UCSD-AML1 (cell line): ENCODE data around the gene ARHGDIG.
"Not testable (repeated sequence)": the region's sequence is repeated elsewhere in the genome, so short reads cannot be mapped to it uniquely, and the experiment has no call there.

Source experiments
- DNase-seq: peaks from one replicate; lab custom pipeline; 2025; ENCODE audit not compliant: unreplicated experiment; lab: John Stamatoyannopoulos, UW

ARHGDIG gene

GRCh38 chr16:263182-263774, 17.1 kb upstream of the ARHGDIG start:
- DNase-seq, result no peak

- no peak for DNase-seq
These were observed 16.4 kb upstream of the ARHGDIG start for GRCh38 chr16:263944-264343.

DNA sequence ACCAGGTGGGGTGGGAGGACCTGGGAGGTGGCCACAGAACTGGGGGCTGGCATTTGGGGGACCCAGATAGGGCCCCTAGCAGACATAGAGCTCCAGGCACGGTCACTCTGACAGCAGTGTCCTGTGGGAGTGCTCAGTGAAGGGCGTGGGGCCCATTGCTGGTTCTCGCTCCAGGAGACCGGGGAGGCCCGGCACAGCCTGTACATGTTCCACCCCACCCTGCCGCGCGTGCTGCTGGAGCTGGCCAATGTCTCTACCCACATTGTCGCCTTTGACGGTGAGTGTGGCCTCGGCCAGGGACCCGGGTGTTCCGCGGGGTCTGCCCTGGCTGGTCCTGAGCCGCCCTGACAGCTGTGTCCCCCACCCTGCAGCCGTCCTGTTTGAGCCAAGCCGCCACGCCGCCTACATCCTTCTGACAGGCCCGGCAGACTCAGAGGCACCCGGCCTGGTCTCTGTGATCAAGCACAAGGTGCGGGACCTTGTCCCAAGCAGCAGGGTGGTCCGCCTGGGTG, 15.9 kb upstream of the ARHGDIG start:
- no peak for DNase-seq

GRCh38 chr16:265002-265529, 15.3 kb upstream of the ARHGDIG start:
- DNase-seq, result no peak

- no peak for DNase-seq
These were observed 14.7 kb upstream of the ARHGDIG start for GRCh38 chr16:265711-266110.

GRCh38 chr16:266258-267164, 13.9 kb upstream of the ARHGDIG start:
- DNase-seq, result no peak

- not testable (repeated sequence) for DNase-seq
These were observed 12.8 kb upstream of the ARHGDIG start for GRCh38 chr16:267562-267961.

DNA sequence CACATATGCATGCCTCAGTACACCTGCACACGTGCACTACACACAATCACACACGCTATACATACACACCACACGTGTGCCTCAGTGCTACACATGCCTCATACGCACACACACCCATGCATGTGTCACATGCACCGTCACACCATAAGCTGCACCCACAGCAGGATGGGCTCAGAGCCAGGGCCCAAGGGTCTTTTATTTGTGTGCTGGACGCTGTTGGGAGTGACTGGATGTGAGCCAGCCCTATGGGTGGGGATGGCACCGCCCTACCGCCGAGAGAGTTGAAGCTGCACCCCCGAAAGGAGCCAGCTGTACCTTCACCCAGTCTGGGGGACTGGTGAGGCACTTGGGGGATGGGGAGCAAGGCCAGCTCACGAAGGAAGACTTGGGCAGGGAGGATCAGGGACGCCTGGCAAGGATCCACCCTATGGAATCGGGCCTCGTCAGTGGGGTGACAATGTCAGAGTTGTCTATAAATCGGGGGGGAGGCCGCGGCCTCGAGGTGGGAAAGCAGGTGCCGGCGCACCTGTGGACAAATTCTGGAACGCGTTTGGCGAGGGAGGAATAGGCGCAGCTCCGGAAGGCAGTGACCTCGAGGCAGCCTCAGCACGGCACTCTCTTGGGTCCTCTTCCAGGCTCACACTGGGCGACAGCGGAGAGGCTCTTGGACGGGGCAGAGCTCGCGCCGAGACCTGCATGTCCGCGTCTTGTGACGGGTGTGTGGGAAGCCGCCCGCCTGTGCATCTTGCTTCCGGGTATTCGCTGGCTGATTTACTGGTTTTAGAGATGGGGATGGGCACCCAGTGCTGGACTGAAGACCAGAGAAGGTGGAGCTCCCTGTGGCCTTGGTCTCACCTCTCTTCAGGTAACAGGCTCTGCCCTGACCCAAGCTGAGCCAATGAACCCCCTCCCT, 12.0 kb upstream of the ARHGDIG start:
- DNase-seq, result no peak

- DNase-seq, result no peak
These were observed 11.2 kb upstream of the ARHGDIG start for GRCh38 chr16:269061-269796.

GRCh38 chr16:270381-271255, 9.8 kb upstream of the ARHGDIG start:
- no peak for DNase-seq

DNA sequence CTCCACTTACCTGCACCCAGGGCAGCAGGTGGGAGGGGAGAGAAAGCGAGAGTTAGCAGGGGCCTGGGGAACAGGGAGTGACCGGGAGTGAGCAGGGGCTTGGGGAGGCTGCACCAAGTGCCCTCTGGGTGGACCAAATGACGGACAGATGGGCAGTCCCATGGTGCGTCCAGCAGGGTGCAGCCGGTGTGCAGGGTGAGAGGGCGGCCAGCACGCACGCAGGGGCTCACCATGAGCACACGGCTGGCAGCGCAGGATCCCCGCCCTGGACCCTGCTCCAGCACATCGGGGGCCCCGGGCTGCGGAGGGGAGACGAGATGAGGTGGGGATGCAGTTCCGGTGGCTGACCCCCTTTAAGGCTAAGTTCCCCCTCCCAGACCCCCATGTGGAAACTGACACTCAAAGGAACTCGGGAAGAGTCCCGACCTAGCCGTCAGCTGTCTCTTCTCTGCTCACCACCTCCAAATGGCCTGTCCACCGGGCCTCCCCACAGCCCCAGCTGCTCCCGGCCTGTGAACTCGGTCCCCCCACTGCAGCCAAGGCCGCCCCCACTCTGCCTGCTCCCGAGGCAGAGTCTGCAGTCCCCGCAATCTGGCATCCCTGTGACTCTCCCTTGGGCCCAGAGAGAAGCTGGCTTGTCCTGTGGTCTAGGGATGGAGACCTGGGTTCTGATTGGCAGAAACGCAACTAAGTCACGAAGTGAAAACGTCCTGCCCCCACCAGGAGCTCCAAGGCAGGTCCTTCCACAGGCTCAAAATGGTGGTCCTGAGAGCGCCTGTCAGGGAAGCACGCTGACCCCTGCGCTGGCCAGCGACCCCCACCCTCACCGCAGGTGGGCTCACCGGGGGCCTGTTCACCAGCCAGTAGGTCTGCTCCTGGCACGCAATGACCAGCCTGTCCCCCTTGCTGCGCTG, 7.5 kb upstream of the ARHGDIG start:
- no peak for DNase-seq

DNA sequence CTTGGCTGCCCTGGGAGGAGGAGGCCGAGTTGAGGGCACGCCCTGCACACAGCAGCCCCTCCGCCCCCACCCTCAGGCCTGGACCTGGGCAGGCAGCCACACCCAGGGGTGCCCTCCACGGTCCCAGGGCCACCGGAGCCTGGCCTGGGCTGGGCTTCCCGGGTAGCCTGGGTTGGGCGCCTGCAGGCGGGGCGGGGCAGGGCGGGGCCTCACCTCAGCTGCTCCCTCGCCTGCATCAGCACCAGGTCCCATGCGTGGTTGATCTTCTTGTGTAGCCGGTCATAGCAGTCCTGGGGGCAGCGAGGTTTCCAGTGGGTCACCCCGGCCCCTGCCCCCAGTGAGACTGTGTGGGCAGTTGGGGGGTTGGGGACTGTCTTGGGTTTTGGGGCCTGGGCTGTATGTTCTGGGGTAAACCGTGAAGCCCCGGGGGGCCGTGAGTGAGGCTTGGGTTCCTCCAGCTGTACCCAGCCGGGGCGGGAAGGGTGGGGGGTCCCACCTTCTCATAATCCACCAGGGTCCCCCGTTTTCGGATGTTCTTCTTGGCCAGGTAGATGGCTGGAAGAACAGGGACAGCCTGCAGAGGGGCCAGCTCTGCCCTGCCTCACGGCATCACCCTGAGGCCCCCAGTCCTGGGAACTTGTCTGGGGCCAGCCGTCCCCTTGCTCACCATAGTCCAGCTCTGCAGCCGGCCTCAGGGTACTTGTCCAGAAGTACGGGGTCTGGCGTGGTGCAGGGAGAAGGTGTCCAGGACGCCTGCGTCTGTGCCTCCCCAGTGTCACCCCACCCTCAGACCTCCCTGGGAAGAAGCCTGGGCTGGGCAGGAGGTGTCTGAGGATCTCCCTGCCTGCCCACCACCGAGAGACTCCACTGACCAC, 6.6 kb upstream of the ARHGDIG start:
- no peak for DNase-seq

DNA sequence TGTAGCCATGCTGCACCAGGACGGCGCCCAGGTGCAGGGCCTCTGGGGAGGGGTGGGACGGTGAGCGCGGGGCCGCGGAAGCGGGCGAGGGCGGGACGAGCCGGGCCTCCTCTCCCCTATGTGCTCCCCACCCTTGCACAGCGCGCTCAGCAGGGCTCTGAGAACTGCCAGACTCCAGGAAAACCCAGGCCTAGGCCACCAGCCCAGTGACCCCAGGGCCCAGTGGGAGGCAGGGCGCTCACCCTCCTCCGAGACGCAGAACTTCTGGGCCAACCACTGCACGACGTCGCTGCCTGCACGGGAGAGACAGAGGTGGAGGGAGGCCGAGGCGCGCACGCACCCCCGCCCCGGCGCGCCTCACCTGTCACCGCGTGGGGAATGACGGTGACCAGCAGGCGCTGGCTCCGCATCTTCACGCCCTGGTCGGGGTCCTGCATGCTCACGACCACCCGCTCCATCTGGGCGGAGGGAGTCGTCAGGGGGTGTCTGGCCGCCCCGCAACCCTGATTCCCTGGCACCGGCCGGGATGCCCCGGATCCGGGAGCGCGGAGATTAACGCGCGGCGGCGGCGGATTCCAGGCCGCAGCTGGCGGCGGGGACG, 5.2 kb upstream of the ARHGDIG start:
- no peak for DNase-seq

DNA sequence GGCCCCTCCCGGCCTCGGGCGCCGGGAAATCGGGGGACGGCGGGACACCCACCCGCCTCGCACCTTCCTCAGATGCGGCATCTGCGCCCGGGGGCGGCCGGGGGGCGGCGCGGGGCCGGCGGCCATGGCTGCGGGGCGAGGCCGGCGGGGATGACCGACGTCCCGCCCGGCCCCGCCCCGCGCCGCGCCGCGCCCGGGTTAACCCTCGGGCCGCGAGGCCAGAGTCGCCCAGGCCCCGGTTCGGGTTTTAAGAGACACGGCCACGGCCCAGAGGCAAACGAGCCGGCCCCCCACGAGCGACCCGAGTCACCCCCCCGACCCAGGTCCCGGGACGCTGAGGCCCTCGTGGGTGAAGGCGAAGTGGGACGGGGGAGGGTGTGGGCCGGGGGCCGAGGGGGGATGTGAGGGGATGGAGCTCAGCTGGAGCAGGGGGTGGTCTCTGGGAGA, 4.6 kb upstream of the ARHGDIG start, which contains the start of gene RGS11:
TSS of gene RGS11 (minus strand) at position 159 of the 447 bp plus-strand sequence. CDS start at position 126, 33 bp downstream.
- DNase-seq, result no peak

DNA sequence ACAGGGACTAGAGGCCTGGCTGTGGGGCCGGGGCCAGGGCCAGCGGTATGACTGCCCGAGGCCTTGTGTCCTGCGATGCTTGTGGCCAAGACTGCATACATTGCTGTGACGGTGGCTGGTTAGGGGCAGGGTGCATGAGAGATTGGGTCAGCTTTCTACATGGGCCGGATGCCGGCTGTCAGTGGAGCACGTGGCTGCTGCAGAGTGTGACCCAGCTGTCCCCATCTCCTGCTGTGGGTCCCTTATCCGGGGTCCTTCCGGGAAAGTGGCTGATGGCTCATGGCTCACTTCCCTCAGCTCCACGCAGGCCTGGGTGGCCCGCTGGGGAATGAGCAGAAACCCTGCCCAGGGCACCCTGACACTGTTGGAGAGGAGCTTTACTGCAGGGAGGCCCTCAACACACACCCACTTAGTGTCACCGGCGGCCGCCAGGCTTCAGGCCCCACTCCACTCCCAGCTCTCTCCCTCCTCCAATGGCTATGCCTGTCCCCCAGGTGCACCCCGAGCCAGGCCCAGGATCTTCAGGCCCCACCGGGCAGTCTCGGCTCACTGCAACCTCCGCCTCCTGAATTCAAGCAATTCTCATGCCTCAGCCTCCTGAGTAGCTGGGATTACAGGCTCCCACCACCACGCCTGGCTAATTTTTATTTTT, 3.8 kb upstream of the ARHGDIG start:
- DNase-seq, result no peak

DNA sequence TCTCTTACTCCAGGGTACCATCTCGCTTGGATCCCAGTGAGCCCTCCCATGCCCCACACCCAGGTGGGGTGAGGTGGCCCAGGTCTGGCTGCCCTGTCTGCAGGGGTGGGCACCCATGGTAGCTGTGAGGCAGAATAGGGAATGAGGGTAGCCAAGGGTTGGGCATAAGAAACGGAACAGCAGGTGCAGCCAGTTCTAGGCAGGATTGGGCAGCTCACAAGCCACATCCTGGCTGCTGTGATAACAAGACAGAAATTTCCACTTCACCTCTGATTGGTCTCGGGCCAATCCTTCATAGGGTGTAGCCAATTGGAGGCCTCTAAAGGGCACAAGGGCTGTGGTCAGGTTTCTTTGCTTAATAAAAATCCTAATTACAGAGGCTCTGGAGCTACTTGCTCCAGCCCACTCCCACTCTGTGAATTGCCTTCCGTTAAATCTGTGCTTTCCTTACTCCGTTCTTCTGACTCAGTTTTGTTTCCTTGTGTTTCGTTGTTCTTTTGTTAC, 1.5 kb upstream of the ARHGDIG start:
- DNase-seq, result peak; percentile 48
